Spleen (tissue), 7 donors: Measurements from ENCODE around the gene SRGN.

Source experiments
- POLR2A ChIP-seq, 3 donors: fragments of 450-650 bp; IDR thresholded peaks; one replicate each; pipeline ENCODE4 v1.5.1; 2017; ENCODE audit warnings: antibody characterized with exemption in 3 of 3, mild to moderate bottlenecking in 1 of 3
- POLR2AphosphoS5 ChIP-seq, 3 donors: sonication (generic); formaldehyde crosslinking; IDR thresholded peaks; one replicate each; pipeline ENCODE4 v1.5.1; 2017; ENCODE audit warnings: antibody characterized with exemption in 3 of 3
- TF ChIP-seq, protein P1 (sequence below), 11 experiments: fragments of 200-600 bp in 7 of 11; fragments of 450-650 bp in 4 of 11; sonication (generic) in 4 of 11; IDR thresholded peaks in 8 of 11; conservative IDR thresholded peaks in 3 of 11; 1 replicate in 7 of 11; 2 replicates in 4 of 11; pipeline versions ENCODE4 v1.4.0 to v1.8.0; 2016 to 2021; ENCODE audit warnings: antibody characterized with exemption in 11 of 11, inconsistent platforms in 4 of 11, mild to moderate bottlenecking in 1 of 11
- donor health status: DM: no; HTN: no; CAD: no; lungs with moderate emphysema.
- donor health status: DM: no; HTN: no; CAD: no.
- donor health status: DM: no; HTN: no; CAD: no.

DNA sequence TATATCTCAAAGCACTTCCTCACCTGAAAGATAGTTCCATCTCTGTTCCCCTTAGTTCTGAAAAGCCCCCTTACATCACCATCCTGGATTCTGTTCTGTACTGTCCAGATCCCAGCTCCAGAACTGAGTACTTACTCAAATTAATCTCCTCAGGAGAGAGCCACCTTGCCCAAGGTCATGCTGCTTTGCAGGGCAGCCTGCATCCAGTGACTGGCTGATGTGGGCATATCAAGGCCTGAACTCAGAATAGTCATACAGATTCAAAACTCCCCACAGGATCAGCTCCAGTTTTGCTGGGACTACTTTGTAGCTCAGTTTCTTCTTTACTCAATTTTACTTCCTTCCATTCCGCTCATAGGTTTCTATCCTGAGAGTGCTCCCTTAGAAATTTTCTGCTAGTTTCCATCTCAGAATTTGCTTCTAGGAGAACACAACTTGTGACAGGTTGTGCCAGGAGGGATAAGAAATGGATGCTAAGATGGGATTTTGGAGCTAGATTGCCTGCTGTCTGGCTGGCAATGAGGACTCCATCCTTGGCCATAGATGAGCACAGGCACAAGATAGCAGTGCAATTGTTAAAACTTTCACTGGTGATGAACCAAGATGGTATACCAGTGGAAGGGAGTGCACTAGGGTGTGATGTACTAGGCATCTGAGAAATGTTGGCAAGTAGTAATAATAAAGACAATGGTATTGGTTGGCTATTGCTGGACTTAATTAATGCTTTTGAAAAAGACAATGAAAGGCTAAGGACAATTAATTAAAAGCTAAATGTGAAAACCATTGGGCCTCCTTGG, 17.3 kb downstream of the SRGN start:
- TF ChIP-seq, protein P1, sequence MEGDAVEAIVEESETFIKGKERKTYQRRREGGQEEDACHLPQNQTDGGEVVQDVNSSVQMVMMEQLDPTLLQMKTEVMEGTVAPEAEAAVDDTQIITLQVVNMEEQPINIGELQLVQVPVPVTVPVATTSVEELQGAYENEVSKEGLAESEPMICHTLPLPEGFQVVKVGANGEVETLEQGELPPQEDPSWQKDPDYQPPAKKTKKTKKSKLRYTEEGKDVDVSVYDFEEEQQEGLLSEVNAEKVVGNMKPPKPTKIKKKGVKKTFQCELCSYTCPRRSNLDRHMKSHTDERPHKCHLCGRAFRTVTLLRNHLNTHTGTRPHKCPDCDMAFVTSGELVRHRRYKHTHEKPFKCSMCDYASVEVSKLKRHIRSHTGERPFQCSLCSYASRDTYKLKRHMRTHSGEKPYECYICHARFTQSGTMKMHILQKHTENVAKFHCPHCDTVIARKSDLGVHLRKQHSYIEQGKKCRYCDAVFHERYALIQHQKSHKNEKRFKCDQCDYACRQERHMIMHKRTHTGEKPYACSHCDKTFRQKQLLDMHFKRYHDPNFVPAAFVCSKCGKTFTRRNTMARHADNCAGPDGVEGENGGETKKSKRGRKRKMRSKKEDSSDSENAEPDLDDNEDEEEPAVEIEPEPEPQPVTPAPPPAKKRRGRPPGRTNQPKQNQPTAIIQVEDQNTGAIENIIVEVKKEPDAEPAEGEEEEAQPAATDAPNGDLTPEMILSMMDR (IDR thresholded peaks at IDR 0.05 in 8 of 11, conservative IDR thresholded peaks at IDR 0.05 in 3 of 11): no peak
- TF ChIP-seq POLR2A (IDR thresholded peaks at IDR 0.05) (peak in 1 of 3 donors; percentile 16), POLR2AphosphoS5 (IDR thresholded peaks at IDR 0.05) (peak in 1 of 3 donors; percentile 84)
